Measurements from ENCODE around the gene PITPNC1.
A peak's percentile ranks its signal among the peaks of the same experiment; 100 is the strongest.

The PITPNC1 gene

GRCh38 chr17:67433248-67433924 lies 56.3 kb downstream of the PITPNC1 start:
- TF ChIP-seq, protein P1, sequence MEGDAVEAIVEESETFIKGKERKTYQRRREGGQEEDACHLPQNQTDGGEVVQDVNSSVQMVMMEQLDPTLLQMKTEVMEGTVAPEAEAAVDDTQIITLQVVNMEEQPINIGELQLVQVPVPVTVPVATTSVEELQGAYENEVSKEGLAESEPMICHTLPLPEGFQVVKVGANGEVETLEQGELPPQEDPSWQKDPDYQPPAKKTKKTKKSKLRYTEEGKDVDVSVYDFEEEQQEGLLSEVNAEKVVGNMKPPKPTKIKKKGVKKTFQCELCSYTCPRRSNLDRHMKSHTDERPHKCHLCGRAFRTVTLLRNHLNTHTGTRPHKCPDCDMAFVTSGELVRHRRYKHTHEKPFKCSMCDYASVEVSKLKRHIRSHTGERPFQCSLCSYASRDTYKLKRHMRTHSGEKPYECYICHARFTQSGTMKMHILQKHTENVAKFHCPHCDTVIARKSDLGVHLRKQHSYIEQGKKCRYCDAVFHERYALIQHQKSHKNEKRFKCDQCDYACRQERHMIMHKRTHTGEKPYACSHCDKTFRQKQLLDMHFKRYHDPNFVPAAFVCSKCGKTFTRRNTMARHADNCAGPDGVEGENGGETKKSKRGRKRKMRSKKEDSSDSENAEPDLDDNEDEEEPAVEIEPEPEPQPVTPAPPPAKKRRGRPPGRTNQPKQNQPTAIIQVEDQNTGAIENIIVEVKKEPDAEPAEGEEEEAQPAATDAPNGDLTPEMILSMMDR (IDR thresholded peaks at IDR 0.05; ENCODE audit: low read length, missing control alignments): no peak
- H3K4me3 ChIP-seq (replicated peaks; ENCODE audit: low read depth, low read length): no peak overlapping the region
- DNase-seq (ENCODE audit: low read depth): no peak

DNA sequence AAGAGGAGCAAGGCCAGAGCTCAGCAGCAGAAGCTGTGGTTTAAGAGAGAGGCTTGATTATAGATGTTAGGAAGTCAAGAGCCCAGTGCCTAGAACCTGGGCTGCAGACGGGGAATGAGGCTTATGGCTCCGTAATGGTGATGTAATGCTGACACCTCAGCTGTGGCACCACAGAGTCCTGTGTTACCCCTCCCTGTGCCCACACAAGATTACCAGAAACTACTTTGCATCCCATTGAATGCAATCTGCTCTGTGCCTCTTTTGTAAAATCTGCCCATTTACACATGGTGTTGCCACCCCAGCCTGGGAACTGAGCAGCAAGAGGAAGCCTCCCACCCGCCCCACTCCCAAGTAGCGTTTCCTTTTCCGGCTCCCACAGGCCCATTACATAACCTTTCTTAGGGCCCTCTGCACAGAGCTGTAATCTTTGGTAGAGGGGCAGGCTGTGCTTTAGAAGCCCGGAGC lies 57.0 kb downstream of the PITPNC1 start:
- DNase-seq (ENCODE audit: low read depth): peak; percentile 77
- H3K4me3 ChIP-seq (replicated peaks; ENCODE audit: low read depth, low read length): no peak overlapping the region
- TF ChIP-seq, protein P1 (IDR thresholded peaks at IDR 0.05; ENCODE audit: low read length, missing control alignments): no peak

- H3K4me3 ChIP-seq (replicated peaks; ENCODE audit: low read depth, low read length): no peak overlapping the region
- TF ChIP-seq, protein P1 (IDR thresholded peaks at IDR 0.05; ENCODE audit: low read length, missing control alignments): no peak
- peak; percentile 47 for DNase-seq (ENCODE audit: low read depth)
Measured at GRCh38 chr17:67435122-67435521, 58.0 kb downstream of the PITPNC1 start.

- TF ChIP-seq, protein P1 (IDR thresholded peaks at IDR 0.05; ENCODE audit: low read length, missing control alignments): no peak
- no peak overlapping the region for H3K4me3 ChIP-seq (replicated peaks; ENCODE audit: low read depth, low read length)
- no peak for DNase-seq (ENCODE audit: low read depth)
Measured at GRCh38 chr17:67435786-67436185, 58.7 kb downstream of the PITPNC1 start.

- DNase-seq (ENCODE audit: low read depth): no peak
- no peak overlapping the region for H3K4me3 ChIP-seq (replicated peaks; ENCODE audit: low read depth, low read length)
- TF ChIP-seq, protein P1 (IDR thresholded peaks at IDR 0.05; ENCODE audit: low read length, missing control alignments): no peak
Measured at GRCh38 chr17:67436233-67436632, 59.2 kb downstream of the PITPNC1 start.

DNA sequence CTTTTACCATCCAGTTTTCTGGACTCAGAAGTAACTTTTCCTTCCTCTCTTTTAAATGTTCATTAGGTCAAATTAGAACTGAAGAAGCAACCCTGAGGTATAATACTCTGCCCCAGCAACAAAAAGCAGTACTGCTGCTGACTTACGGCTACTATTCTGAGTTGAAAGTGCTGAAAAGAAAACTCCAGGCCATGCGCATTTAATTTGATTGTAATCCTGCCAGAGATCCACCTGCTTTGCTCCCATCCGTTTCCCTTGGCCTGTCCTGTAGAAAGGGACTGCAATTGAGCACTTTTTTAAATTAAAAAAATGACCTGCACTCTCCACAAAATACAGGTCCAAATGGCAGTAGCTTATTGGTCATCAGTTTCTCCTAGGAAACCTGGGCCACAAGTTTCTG lies 61.6 kb downstream of the PITPNC1 start:
- TF ChIP-seq, protein P1 (IDR thresholded peaks at IDR 0.05; ENCODE audit: low read length, missing control alignments): no peak
- H3K4me3 ChIP-seq (replicated peaks; ENCODE audit: low read depth, low read length): no peak overlapping the region
- DNase-seq (ENCODE audit: low read depth): no peak

DNA sequence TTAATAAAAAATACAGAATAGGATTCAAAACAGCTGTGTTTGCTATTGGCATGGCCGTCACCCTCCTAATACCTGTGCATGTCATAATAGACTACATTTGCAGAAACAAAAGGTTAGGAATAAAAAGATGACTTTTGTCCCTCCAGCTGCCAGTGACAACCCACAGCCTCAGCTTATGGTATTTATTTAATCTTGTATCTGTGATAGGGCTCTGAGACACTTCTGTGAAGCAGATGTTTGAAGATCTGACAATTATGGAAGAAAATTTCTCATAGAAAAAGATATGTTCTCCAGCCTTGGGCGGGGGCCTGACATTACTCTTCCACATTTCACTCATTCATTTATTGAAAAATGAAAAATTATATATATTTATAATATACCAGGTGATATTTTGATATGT lies 62.2 kb downstream of the PITPNC1 start:
- no peak overlapping the region for H3K4me3 ChIP-seq (replicated peaks; ENCODE audit: low read depth, low read length)
- DNase-seq (ENCODE audit: low read depth): no peak
- TF ChIP-seq, protein P1 (IDR thresholded peaks at IDR 0.05; ENCODE audit: low read length, missing control alignments): no peak
